ENCODE data around the gene REC8. TPM values are rescaled to one million over a fixed set of nuclear protein-coding genes. Genes with fewer than 3 reads are reported as not detected.

Gene REC8
- total RNA-seq, 2 experiments from 2014 or later, result 19.3 to 22.3 TPM

GRCh38 chr14:24150567-24150966 lies 21.3 kb upstream of the REC8 start:
- CTCF ChIA-PET, result interaction anchor here (0.6 to 4.5 kb wide), 2 partner anchors 11 to 157 kb away, joined by 3 to 23 read pairs; partner anchors contain the start of gene IRF9
- H3K9me3 Mint-ChIP-seq, result no peaks in the 10 kb centered on the region
- no peaks in the 10 kb centered on the region for H3K27me3 Mint-ChIP-seq (ENCODE audit: low read depth)
- intact Hi-C loops (cut with micrococcal nuclease), result no loop called here
- no peak for DNase-seq
- H3K4me1 Mint-ChIP-seq (ENCODE audit: low read depth), result peaks cover 25% of the 10 kb centered on the region
- H3K4me3 Mint-ChIP-seq, result no peak overlapping the region
- H3K36me3 Mint-ChIP-seq (ENCODE audit: low read depth), result peaks cover 51% of the 10 kb centered on the region
- no peak overlapping the region for H3K27ac Mint-ChIP-seq

- Mint-ChIP-seq H3K27me3 (ENCODE audit: low read depth) (no peaks in the 10 kb centered on the region), H3K9me3 (no peaks in the 10 kb centered on the region), H3K36me3 (ENCODE audit: low read depth) (peaks cover 51% of the 10 kb centered on the region), H3K4me1 (ENCODE audit: low read depth) (peaks cover 21% of the 10 kb centered on the region), H3K27ac (no peak overlapping the region), H3K4me3 (no peak overlapping the region)
- CTCF ChIA-PET, result interaction anchor here (0.6 to 4.5 kb wide), 4 partner anchors 11 to 156 kb away, joined by 3 to 23 read pairs (median 4); partner anchors contain the start of gene IRF9
- DNase-seq, result no peak
- intact Hi-C loops (cut with micrococcal nuclease), result no loop called here
These were observed 20.9 kb upstream of the REC8 start for GRCh38 chr14:24150993-24151392.

GRCh38 chr14:24151404-24152080 lies 20.3 kb upstream of the REC8 start:
- no peak overlapping the region for H3K27ac Mint-ChIP-seq
- peaks cover 20% of the 10 kb centered on the region for H3K4me1 Mint-ChIP-seq (ENCODE audit: low read depth)
- no peaks in the 10 kb centered on the region for H3K27me3 Mint-ChIP-seq (ENCODE audit: low read depth)
- CTCF ChIA-PET, result interaction anchor here (0.6 to 4.5 kb wide), 4 partner anchors 10 to 42 kb away, joined by 3 to 23 read pairs (median 4); partner anchors contain the start of gene IRF9
- no peak overlapping the region for H3K4me3 Mint-ChIP-seq
- no peaks in the 10 kb centered on the region for H3K9me3 Mint-ChIP-seq
- DNase-seq, result no peak
- intact Hi-C loops (cut with micrococcal nuclease), result no loop called here
- peaks cover 47% of the 10 kb centered on the region for H3K36me3 Mint-ChIP-seq (ENCODE audit: low read depth)

GRCh38 chr14:24155100-24155499 lies 16.8 kb upstream of the REC8 start:
- H3K4me3 Mint-ChIP-seq, result no peak overlapping the region
- H3K36me3 Mint-ChIP-seq (ENCODE audit: low read depth), result peaks cover 52% of the 10 kb centered on the region
- no peak for DNase-seq
- CTCF ChIA-PET, result interaction anchor here (1.3 kb wide), 1 partner anchor 9 kb away, joined by 5 read pairs; the partner anchor contains the start of gene PSME2
- intact Hi-C loops (cut with micrococcal nuclease), result no loop called here
- H3K9me3 Mint-ChIP-seq, result no peaks in the 10 kb centered on the region
- peak overlapping the region; percentile 72 for H3K27ac Mint-ChIP-seq
- H3K27me3 Mint-ChIP-seq (ENCODE audit: low read depth), result no peaks in the 10 kb centered on the region
- H3K4me1 Mint-ChIP-seq (ENCODE audit: low read depth), result peaks cover 2% of the 10 kb centered on the region

- Mint-ChIP-seq H3K4me3 (no peak overlapping the region), H3K27me3 (ENCODE audit: low read depth) (no peaks in the 10 kb centered on the region), H3K36me3 (ENCODE audit: low read depth) (peaks cover 51% of the 10 kb centered on the region), H3K9me3 (no peaks in the 10 kb centered on the region), H3K4me1 (ENCODE audit: low read depth) (peaks cover 10% of the 10 kb centered on the region), H3K27ac (peak overlapping the region; percentile 11)
- no peak for DNase-seq
- CTCF ChIA-PET, result no interaction called here
- intact Hi-C loops (cut with micrococcal nuclease), result no loop called here
These were observed 15.0 kb upstream of the REC8 start for GRCh38 chr14:24156840-24157239.

- Mint-ChIP-seq H3K4me1 (ENCODE audit: low read depth) (peaks cover 15% of the 10 kb centered on the region), H3K27me3 (ENCODE audit: low read depth) (no peaks in the 10 kb centered on the region), H3K9me3 (no peaks in the 10 kb centered on the region), H3K36me3 (ENCODE audit: low read depth) (peaks cover 53% of the 10 kb centered on the region), H3K27ac (peak overlapping the region; percentile 21), H3K4me3 (no peak overlapping the region)
- no peak for DNase-seq
- intact Hi-C loops (cut with micrococcal nuclease), result no loop called here
- CTCF ChIA-PET, result no interaction called here
These were observed 14.5 kb upstream of the REC8 start for GRCh38 chr14:24157331-24157730.

- no peaks in the 10 kb centered on the region for H3K27me3 Mint-ChIP-seq (ENCODE audit: low read depth)
- CTCF ChIA-PET, result interaction anchor here (0.5 to 4.7 kb wide), 14 partner anchors 8 to 104 kb away, joined by 3 to 63 read pairs (median 13); partner anchors contain the start of genes CHMP4A, DCAF11, EMC9 and IPO4
- DNase-seq, result no peak
- peaks cover 63% of the 10 kb centered on the region for H3K36me3 Mint-ChIP-seq (ENCODE audit: low read depth)
- peaks cover 36% of the 10 kb centered on the region for H3K4me1 Mint-ChIP-seq (ENCODE audit: low read depth)
- intact Hi-C loops (cut with micrococcal nuclease), result loop anchor here (2.0 to 5.0 kb wide), 3 partner anchors 53 to 839 kb away; partner anchors contain the start of genes CHMP4A and PABPN1
- H3K9me3 Mint-ChIP-seq, result no peaks in the 10 kb centered on the region
- H3K4me3 Mint-ChIP-seq, result no peak overlapping the region
- H3K27ac Mint-ChIP-seq, result peak overlapping the region; percentile 100
These were observed 11.9 kb upstream of the REC8 start for GRCh38 chr14:24159777-24160498.

GRCh38 chr14:24160499-24160849 lies 11.4 kb upstream of the REC8 start:
- Mint-ChIP-seq H3K9me3 (no peaks in the 10 kb centered on the region), H3K4me3 (peak overlapping the region; percentile 99), H3K36me3 (ENCODE audit: low read depth) (peaks cover 66% of the 10 kb centered on the region), H3K27ac (peak overlapping the region; percentile 100), H3K4me1 (ENCODE audit: low read depth) (peaks cover 40% of the 10 kb centered on the region), H3K27me3 (ENCODE audit: low read depth) (no peaks in the 10 kb centered on the region)
- no peak for DNase-seq
- intact Hi-C loops (cut with micrococcal nuclease), result loop anchor here (2.0 to 5.0 kb wide), 3 partner anchors 52 to 840 kb away; partner anchors contain the start of genes CHMP4A and PABPN1
- CTCF ChIA-PET, result interaction anchor here (0.5 to 4.7 kb wide), 19 partner anchors 9 to 148 kb away, joined by 3 to 63 read pairs (median 9); partner anchors contain the start of genes CHMP4A, CIDEB, DCAF11 and DHRS1

GRCh38 chr14:24160850-24161804 lies 10.8 kb upstream of the REC8 start, which contains the start of gene IRF9:
Gene IRF9, plus strand, starts transcription at chr14:24161265. Its CDS starts 880 bp downstream, at chr14:24162145.
- H3K4me1 Mint-ChIP-seq (ENCODE audit: low read depth), result peaks cover 43% of the 10 kb centered on the region

GRCh38 chr14:24162093-24162492 lies 9.8 kb upstream of the REC8 start:
- peak; percentile 27 for DNase-seq
- Mint-ChIP-seq H3K27me3 (ENCODE audit: low read depth) (no peaks in the 10 kb centered on the region), H3K9me3 (no peaks in the 10 kb centered on the region), H3K36me3 (ENCODE audit: low read depth) (peaks cover 65% of the 10 kb centered on the region), H3K4me3 (peak overlapping the region; percentile 99), H3K27ac (peak overlapping the region; percentile 100), H3K4me1 (ENCODE audit: low read depth) (peaks cover 47% of the 10 kb centered on the region)
- intact Hi-C loops (cut with micrococcal nuclease), result loop anchor here (5.0 kb wide), 1 partner anchor 435 kb away; no protein-coding TSS in a partner anchor
- CTCF ChIA-PET, result interaction anchor here (0.7 to 4.7 kb wide), 15 partner anchors 9 to 136 kb away, joined by 3 to 63 read pairs (median 9); partner anchors contain the start of genes DCAF11, DHRS1, EMC9 and NOP9

More at GRCh38 chr14:24160850-24161804, 10.8 kb upstream of the REC8 start, which contains the start of gene IRF9:
- Mint-ChIP-seq H3K27me3 (ENCODE audit: low read depth) (no peaks in the 10 kb centered on the region), H3K36me3 (ENCODE audit: low read depth) (peaks cover 66% of the 10 kb centered on the region), H3K9me3 (no peaks in the 10 kb centered on the region), H3K27ac (peak within 1 kb of the TSS; percentile 100), H3K4me3 (peak within 1 kb of the TSS; percentile 99)
- intact Hi-C loops (cut with micrococcal nuclease), result loop anchor here (1.0 to 5.0 kb wide), 22 partner anchors 14 to 840 kb away; partner anchors contain the start of genes CHMP4A, DCAF11, DHRS4L2 and EMC9
- peak; percentile 99 for DNase-seq
- CTCF ChIA-PET, result interaction anchor here (0.5 to 4.7 kb wide), 26 partner anchors 10 to 276 kb away, joined by 3 to 63 read pairs (median 6); partner anchors contain the start of genes CHMP4A, CIDEB, DCAF11 and DHRS1

- no peaks in the 10 kb centered on the region for H3K9me3 Mint-ChIP-seq
- no peaks in the 10 kb centered on the region for H3K27me3 Mint-ChIP-seq (ENCODE audit: low read depth)
- intact Hi-C loops (cut with micrococcal nuclease), result loop anchor here (5.0 kb wide), 1 partner anchor 437 kb away; no protein-coding TSS in a partner anchor
- H3K36me3 Mint-ChIP-seq (ENCODE audit: low read depth), result peaks cover 61% of the 10 kb centered on the region
- DNase-seq, result no peak
- no peak overlapping the region for H3K4me3 Mint-ChIP-seq
- peaks cover 51% of the 10 kb centered on the region for H3K4me1 Mint-ChIP-seq (ENCODE audit: low read depth)
- CTCF ChIA-PET, result interaction anchor here (0.9 kb wide), 2 partner anchors 17 to 604 kb away, joined by 3 read pairs; partner anchors contain the start of gene RNF31
- no peak overlapping the region for H3K27ac Mint-ChIP-seq
These were observed 7.3 kb upstream of the REC8 start for GRCh38 chr14:24164518-24164991.
